Measurements from ENCODE around the gene KLF18. TPM values are rescaled to one million over a fixed set of nuclear protein-coding genes. Genes with fewer than 3 reads are reported as not detected.

KLF18 gene
- total RNA-seq, 1 experiment from 2014 or later = not detected

- no peaks in the 10 kb centered on the region for H3K36me3 Mint-ChIP-seq (ENCODE audit: insufficient read depth, unreplicated experiment)
- H3K27me3 Mint-ChIP-seq (ENCODE audit: insufficient read depth, unreplicated experiment) = peaks cover 3% of the 10 kb centered on the region
- no peak for DNase-seq
- ChIA-PET POLR2A (no interaction called here), CTCF (no interaction called here)
- H3K9me3 Mint-ChIP-seq (ENCODE audit: unreplicated experiment) = no peaks in the 10 kb centered on the region
- intact Hi-C loops (cut with micrococcal nuclease; ENCODE audit: unreplicated experiment) = no loop called here
- peaks cover 6% of the 10 kb centered on the region for H3K4me1 Mint-ChIP-seq (ENCODE audit: low read depth, unreplicated experiment)
- no TSS peak for BruUV-seq (replicated peaks)
- no peak for TF ChIP-seq CTCF (IDR thresholded peaks at IDR 0.05; ENCODE audit: insufficient read depth in 1 of 2, low read depth in 1 of 2, low read length in 1 of 2, severe bottlenecking in 1 of 2, unreplicated experiment in 1 of 2)
- H3K9me3 ChIP-seq = no peaks in the 10 kb centered on the region
- H3K4me3 ChIP-seq (ENCODE audit: low read depth, low read length) = no peak overlapping the region
- no peaks in the 10 kb centered on the region for H3K36me3 ChIP-seq (ENCODE audit: control insufficient read depth, insufficient read depth, low read length)
- H3K27me3 ChIP-seq (replicated peaks; ENCODE audit: control insufficient read depth, insufficient read depth, low read length) = no peaks in the 10 kb centered on the region
- H3K27ac Mint-ChIP-seq (ENCODE audit: unreplicated experiment) = no peak overlapping the region
- H3K4me1 ChIP-seq = no peaks in the 10 kb centered on the region
- no peak overlapping the region for H3K4me3 Mint-ChIP-seq (ENCODE audit: unreplicated experiment)
Measured at GRCh38 chr1:44138239-44138638, 3.2 kb downstream of the KLF18 start.

GRCh38 chr1:44135886-44136285 is 5.5 kb downstream of the KLF18 start:
- DNase-seq = no peak
- Histone ChIP-seq H3K27me3 (replicated peaks; ENCODE audit: control insufficient read depth, insufficient read depth, low read length) (no peaks in the 10 kb centered on the region), H3K4me3 (ENCODE audit: low read depth, low read length) (no peak overlapping the region), H3K36me3 (ENCODE audit: control insufficient read depth, insufficient read depth, low read length) (no peaks in the 10 kb centered on the region), H3K9me3 (no peaks in the 10 kb centered on the region), H3K4me1 (no peaks in the 10 kb centered on the region)
- peaks cover 6% of the 10 kb centered on the region for H3K4me1 Mint-ChIP-seq (ENCODE audit: low read depth, unreplicated experiment)
- BruUV-seq (replicated peaks) = no TSS peak
- intact Hi-C loops (cut with micrococcal nuclease; ENCODE audit: unreplicated experiment) = no loop called here
- no peak for TF ChIP-seq CTCF (IDR thresholded peaks at IDR 0.05; ENCODE audit: insufficient read depth in 1 of 2, low read depth in 1 of 2, low read length in 1 of 2, severe bottlenecking in 1 of 2, unreplicated experiment in 1 of 2)
- ChIA-PET POLR2A (no interaction called here), CTCF (no interaction called here)
- peaks cover 3% of the 10 kb centered on the region for H3K27me3 Mint-ChIP-seq (ENCODE audit: insufficient read depth, unreplicated experiment)
- no peaks in the 10 kb centered on the region for H3K9me3 Mint-ChIP-seq (ENCODE audit: unreplicated experiment)
- H3K36me3 Mint-ChIP-seq (ENCODE audit: insufficient read depth, unreplicated experiment) = no peaks in the 10 kb centered on the region
- H3K27ac Mint-ChIP-seq (ENCODE audit: unreplicated experiment) = no peak overlapping the region
- H3K4me3 Mint-ChIP-seq (ENCODE audit: unreplicated experiment) = no peak overlapping the region

- ChIA-PET CTCF (no interaction called here), POLR2A (no interaction called here)
- no TSS peak for BruUV-seq (replicated peaks)
- no peaks in the 10 kb centered on the region for H3K36me3 ChIP-seq (ENCODE audit: control insufficient read depth, insufficient read depth, low read length)
- peaks cover 3% of the 10 kb centered on the region for H3K27me3 Mint-ChIP-seq (ENCODE audit: insufficient read depth, unreplicated experiment)
- H3K27ac Mint-ChIP-seq (ENCODE audit: unreplicated experiment) = no peak overlapping the region
- no peak for DNase-seq
- no peak overlapping the region for H3K4me3 ChIP-seq (ENCODE audit: low read depth, low read length)
- no peaks in the 10 kb centered on the region for H3K36me3 Mint-ChIP-seq (ENCODE audit: insufficient read depth, unreplicated experiment)
- intact Hi-C loops (cut with micrococcal nuclease; ENCODE audit: unreplicated experiment) = no loop called here
- no peak for TF ChIP-seq CTCF (IDR thresholded peaks at IDR 0.05; ENCODE audit: insufficient read depth in 1 of 2, low read depth in 1 of 2, low read length in 1 of 2, severe bottlenecking in 1 of 2, unreplicated experiment in 1 of 2)
- H3K4me3 Mint-ChIP-seq (ENCODE audit: unreplicated experiment) = no peak overlapping the region
- no peaks in the 10 kb centered on the region for H3K27me3 ChIP-seq (replicated peaks; ENCODE audit: control insufficient read depth, insufficient read depth, low read length)
- H3K4me1 ChIP-seq = no peaks in the 10 kb centered on the region
- H3K4me1 Mint-ChIP-seq (ENCODE audit: low read depth, unreplicated experiment) = peaks cover 6% of the 10 kb centered on the region
- no peaks in the 10 kb centered on the region for H3K9me3 ChIP-seq
- H3K9me3 Mint-ChIP-seq (ENCODE audit: unreplicated experiment) = no peaks in the 10 kb centered on the region
Measured at GRCh38 chr1:44134071-44134920, 7.1 kb downstream of the KLF18 start.

Data from Caco-2 (cell line).